ENCODE measurements around the gene IL1RL1. TPM values are rescaled to one million over a fixed set of nuclear protein-coding genes. Genes with fewer than 3 reads are reported as not detected.

The IL1RL1 gene
- polyA plus RNA-seq, 1 of the 3 experiments (the other 2 are of a cell fraction): not detected

- no peak for TF ChIP-seq NRF1 (IDR thresholded peaks at IDR 0.05; ENCODE audit: low read depth, low read length)
- TF ChIP-seq TEAD4 (IDR thresholded peaks at IDR 0.05; ENCODE audit: borderline replicate concordance, insufficient read depth): no peak
- TF ChIP-seq EP300 (IDR thresholded peaks at IDR 0.05; ENCODE audit: borderline replicate concordance in 1 of 2, low read depth in 1 of 2, low read length in 1 of 2): no peak
- TF ChIP-seq JUND (IDR thresholded peaks at IDR 0.05): no peak
These were observed 74.6 kb downstream of the IL1RL1 start (continued) for GRCh38 chr2:102386004-102386403.

GRCh38 chr2:102386867-102387541 is 75.6 kb downstream of the IL1RL1 start:
- Histone ChIP-seq H3K27ac (ENCODE audit: low read depth in 2 of 2, low read length in 1 of 2) (no peak overlapping the region), H3K79me2 (ENCODE audit: insufficient read depth) (no peaks in the 10 kb centered on the region), H3K4me2 (no peak overlapping the region), H3K9ac (no peak overlapping the region), H3F3A (replicated peaks; ENCODE audit: insufficient read depth) (no peaks in the 10 kb centered on the region), H3K27me3 (ENCODE audit: insufficient read depth) (no peaks in the 10 kb centered on the region), H3K4me1 (ENCODE audit: control insufficient read depth in 1 of 2, insufficient read depth in 2 of 2, low read depth in 1 of 2, low read length in 1 of 2) (no peaks in the 10 kb centered on the region), H3K4me3 (ENCODE audit: low read depth in 2 of 2, low read length in 1 of 2) (no peak overlapping the region), H3K9me2 (no peaks in the 10 kb centered on the region), H4K20me1 (ENCODE audit: insufficient read depth) (no peaks in the 10 kb centered on the region), H3K36me3 (replicated peaks in 1 of 2; ENCODE audit: control insufficient read depth in 1 of 2, insufficient read depth in 2 of 2, low read length in 1 of 2) (no peaks in the 10 kb centered on the region), H3K9me3 (no peaks in the 10 kb centered on the region), H2AFZ (ENCODE audit: low read depth) (no peak overlapping the region)
- CTCF ChIA-PET: no interaction called here
- TF ChIP-seq, protein P1, sequence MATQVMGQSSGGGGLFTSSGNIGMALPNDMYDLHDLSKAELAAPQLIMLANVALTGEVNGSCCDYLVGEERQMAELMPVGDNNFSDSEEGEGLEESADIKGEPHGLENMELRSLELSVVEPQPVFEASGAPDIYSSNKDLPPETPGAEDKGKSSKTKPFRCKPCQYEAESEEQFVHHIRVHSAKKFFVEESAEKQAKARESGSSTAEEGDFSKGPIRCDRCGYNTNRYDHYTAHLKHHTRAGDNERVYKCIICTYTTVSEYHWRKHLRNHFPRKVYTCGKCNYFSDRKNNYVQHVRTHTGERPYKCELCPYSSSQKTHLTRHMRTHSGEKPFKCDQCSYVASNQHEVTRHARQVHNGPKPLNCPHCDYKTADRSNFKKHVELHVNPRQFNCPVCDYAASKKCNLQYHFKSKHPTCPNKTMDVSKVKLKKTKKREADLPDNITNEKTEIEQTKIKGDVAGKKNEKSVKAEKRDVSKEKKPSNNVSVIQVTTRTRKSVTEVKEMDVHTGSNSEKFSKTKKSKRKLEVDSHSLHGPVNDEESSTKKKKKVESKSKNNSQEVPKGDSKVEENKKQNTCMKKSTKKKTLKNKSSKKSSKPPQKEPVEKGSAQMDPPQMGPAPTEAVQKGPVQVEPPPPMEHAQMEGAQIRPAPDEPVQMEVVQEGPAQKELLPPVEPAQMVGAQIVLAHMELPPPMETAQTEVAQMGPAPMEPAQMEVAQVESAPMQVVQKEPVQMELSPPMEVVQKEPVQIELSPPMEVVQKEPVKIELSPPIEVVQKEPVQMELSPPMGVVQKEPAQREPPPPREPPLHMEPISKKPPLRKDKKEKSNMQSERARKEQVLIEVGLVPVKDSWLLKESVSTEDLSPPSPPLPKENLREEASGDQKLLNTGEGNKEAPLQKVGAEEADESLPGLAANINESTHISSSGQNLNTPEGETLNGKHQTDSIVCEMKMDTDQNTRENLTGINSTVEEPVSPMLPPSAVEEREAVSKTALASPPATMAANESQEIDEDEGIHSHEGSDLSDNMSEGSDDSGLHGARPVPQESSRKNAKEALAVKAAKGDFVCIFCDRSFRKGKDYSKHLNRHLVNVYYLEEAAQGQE (IDR thresholded peaks at IDR 0.05; ENCODE audit: low read depth, low read length): no peak
- no peak for DNase-seq
- POLR2A ChIA-PET: no interaction called here
- WGBS (ENCODE audit: low lambda C conversion rate): 0% methylated on average over 1 of the region's 3 CpGs

- H2AFZ ChIP-seq (ENCODE audit: low read depth): no peak overlapping the region
- H3K4me2 ChIP-seq: no peak overlapping the region
- DNase-seq: no peak
- WGBS (ENCODE audit: low lambda C conversion rate): 15% methylated on average over 7 of the region's 7 CpGs
- no peaks in the 10 kb centered on the region for H3K36me3 ChIP-seq (replicated peaks in 1 of 2; ENCODE audit: control insufficient read depth in 1 of 2, insufficient read depth in 2 of 2, low read length in 1 of 2)
- no peaks in the 10 kb centered on the region for H3K9me3 ChIP-seq
- ChIA-PET CTCF (no interaction called here), POLR2A (no interaction called here)
- H3K9ac ChIP-seq: no peak overlapping the region
- no peaks in the 10 kb centered on the region for H3K9me2 ChIP-seq
- no peaks in the 10 kb centered on the region for H4K20me1 ChIP-seq (ENCODE audit: insufficient read depth)
- no peaks in the 10 kb centered on the region for H3K27me3 ChIP-seq (ENCODE audit: insufficient read depth)
- no peaks in the 10 kb centered on the region for H3K79me2 ChIP-seq (ENCODE audit: insufficient read depth)
- H3K4me3 ChIP-seq (ENCODE audit: low read depth in 2 of 2, low read length in 1 of 2): no peak overlapping the region
- no peak overlapping the region for H3K27ac ChIP-seq (ENCODE audit: low read depth in 2 of 2, low read length in 1 of 2)
- H3K4me1 ChIP-seq (ENCODE audit: control insufficient read depth in 1 of 2, insufficient read depth in 2 of 2, low read depth in 1 of 2, low read length in 1 of 2): no peaks in the 10 kb centered on the region
- no peaks in the 10 kb centered on the region for H3F3A ChIP-seq (replicated peaks; ENCODE audit: insufficient read depth)
- no peak for TF ChIP-seq GATA2 (CRISPR knock-in tag; IDR thresholded peaks at IDR 0.05)
- TF ChIP-seq, protein P2, sequence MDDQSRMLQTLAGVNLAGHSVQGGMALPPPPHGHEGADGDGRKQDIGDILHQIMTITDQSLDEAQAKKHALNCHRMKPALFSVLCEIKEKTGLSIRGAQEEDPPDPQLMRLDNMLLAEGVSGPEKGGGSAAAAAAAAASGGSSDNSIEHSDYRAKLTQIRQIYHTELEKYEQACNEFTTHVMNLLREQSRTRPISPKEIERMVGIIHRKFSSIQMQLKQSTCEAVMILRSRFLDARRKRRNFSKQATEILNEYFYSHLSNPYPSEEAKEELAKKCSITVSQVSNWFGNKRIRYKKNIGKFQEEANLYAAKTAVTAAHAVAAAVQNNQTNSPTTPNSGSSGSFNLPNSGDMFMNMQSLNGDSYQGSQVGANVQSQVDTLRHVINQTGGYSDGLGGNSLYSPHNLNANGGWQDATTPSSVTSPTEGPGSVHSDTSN (IDR thresholded peaks at IDR 0.05): no peak
- TF ChIP-seq, protein P3, sequence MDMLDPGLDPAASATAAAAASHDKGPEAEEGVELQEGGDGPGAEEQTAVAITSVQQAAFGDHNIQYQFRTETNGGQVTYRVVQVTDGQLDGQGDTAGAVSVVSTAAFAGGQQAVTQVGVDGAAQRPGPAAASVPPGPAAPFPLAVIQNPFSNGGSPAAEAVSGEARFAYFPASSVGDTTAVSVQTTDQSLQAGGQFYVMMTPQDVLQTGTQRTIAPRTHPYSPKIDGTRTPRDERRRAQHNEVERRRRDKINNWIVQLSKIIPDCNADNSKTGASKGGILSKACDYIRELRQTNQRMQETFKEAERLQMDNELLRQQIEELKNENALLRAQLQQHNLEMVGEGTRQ (IDR thresholded peaks at IDR 0.05; ENCODE audit: borderline replicate concordance, low read depth, low read length): no peak
- TF ChIP-seq EZH2phosphoT487 (IDR thresholded peaks at IDR 0.05; ENCODE audit: borderline replicate concordance, low read depth): no peak
- no peak for TF ChIP-seq NFIC (IDR thresholded peaks at IDR 0.05; ENCODE audit: borderline replicate concordance)
- TF ChIP-seq YY1 (IDR thresholded peaks at IDR 0.05; ENCODE audit: low read depth): no peak
- TF ChIP-seq MXI1 (IDR thresholded peaks at IDR 0.05; ENCODE audit: low read depth, low read length): no peak
- no peak for TF ChIP-seq ELF1 (IDR thresholded peaks at IDR 0.05)
- TF ChIP-seq MAX (IDR thresholded peaks at IDR 0.05; ENCODE audit: low read depth): no peak
- TF ChIP-seq RXRA (IDR thresholded peaks at IDR 0.05; ENCODE audit: borderline replicate concordance, low read depth): no peak
- TF ChIP-seq FOSL2 (IDR thresholded peaks at IDR 0.05; ENCODE audit: borderline replicate concordance, low read depth): no peak
- TF ChIP-seq TAF1 (IDR thresholded peaks at IDR 0.05; ENCODE audit: borderline replicate concordance, low read depth, low read length): no peak
- no peak for TF ChIP-seq RFX5 (IDR thresholded peaks at IDR 0.05; ENCODE audit: low read length)
- no peak for TF ChIP-seq SIN3A (IDR thresholded peaks at IDR 0.05; ENCODE audit: borderline replicate concordance, low read depth, low read length)
These were observed 76.6 kb downstream of the IL1RL1 start for GRCh38 chr2:102387763-102388546.

Data from SK-N-SH (cell line).